ENCODE measurements around the gene GRAMD2B.
"Not testable (repeated sequence)": the region's sequence is repeated elsewhere in the genome, so short reads cannot be mapped to it uniquely, and the experiment has no call there.

Gene GRAMD2B

GRCh38 chr5:126422994-126423788 is at the start of gene GRAMD2B:
Gene GRAMD2B (plus strand): TSS chr5:126423409. CDS start chr5:126423607, 198 bp downstream.
- DNase-seq = no peak

GRCh38 chr5:126374109-126374416 is 49.1 kb upstream of the GRAMD2B start:
- DNase-seq = no peak

GRCh38 chr5:126376443-126376842 is 46.8 kb upstream of the GRAMD2B start:
- DNase-seq = no peak

DNA sequence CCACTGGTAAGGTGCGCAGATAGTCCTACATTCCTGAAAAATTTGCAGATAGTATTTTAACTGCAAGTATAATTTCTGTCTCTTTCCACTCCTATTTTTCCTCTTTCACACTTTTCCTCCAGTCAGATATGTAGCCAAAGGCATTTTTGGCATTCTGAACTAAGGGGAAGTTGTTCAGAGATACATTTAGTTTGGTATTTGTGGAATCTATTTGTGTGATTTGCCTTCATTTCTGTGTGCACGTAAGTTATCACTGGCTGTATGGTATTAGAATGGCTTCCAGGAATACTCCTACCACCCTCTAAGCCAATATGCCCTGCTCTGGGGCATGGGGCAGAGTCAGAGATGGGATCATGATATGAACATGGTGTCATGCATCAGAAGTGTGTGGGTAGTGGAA is 45.8 kb upstream of the GRAMD2B start:
- no peak for DNase-seq

- not testable (repeated sequence) for DNase-seq
These were observed 42.9 kb upstream of the GRAMD2B start for GRCh38 chr5:126380316-126380715.

DNA sequence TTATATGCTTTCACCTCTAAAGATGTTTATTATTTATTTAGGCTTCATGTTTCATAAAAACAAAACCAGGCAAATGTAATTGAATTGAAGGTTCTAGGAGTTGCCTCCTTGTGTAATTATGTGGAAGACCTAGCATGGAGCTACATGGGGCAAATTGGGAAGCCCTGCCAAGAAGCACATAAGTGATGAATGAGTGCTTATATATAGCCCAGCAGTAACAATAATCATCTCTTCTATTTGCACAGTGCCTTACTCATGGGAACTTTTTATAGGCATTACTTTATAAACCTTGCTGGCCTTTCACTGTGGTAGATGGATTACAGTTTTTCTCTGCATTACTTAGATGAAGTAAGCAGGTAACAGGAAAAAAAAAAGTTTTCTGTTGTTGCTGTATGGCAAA is 40.0 kb upstream of the GRAMD2B start:
- DNase-seq = no peak

DNA sequence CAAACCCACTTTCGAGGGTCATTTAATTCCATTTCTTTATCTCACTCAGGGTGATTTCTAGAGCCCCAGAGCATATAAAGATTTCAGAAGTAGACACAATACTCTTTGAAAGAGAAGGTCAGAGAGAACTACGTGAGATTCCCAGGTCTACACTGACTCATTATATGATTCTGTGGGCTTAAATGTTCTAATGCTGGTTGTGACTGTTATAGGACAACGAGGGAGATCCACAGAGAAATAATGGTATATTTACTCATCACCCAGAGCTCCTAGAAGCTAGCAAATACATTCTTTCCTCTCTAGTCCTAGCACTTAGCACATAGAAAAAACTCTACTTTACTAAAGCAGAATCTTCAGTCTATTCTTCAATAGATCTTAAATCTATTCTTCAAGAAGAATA is 39.4 kb upstream of the GRAMD2B start:
- DNase-seq = no peak

DNA sequence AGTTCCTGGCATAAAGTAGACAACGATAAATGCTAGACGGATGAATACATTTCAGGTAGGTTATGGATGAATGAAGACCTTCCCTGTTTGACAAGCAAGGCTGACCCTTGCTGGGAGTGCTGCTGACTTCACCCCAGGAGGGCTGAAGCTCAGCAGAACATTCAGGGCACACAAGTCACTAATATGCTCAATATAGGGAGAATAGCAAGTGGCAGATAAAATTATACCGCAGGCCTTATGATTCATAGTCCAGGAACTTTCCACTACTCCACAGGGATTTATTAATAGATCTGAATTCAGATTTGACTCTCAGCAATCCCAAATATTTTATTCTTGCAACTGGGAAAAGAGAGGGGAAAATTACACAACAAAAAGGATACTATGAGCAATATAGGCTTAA is 38.2 kb upstream of the GRAMD2B start:
- DNase-seq = no peak

DNA sequence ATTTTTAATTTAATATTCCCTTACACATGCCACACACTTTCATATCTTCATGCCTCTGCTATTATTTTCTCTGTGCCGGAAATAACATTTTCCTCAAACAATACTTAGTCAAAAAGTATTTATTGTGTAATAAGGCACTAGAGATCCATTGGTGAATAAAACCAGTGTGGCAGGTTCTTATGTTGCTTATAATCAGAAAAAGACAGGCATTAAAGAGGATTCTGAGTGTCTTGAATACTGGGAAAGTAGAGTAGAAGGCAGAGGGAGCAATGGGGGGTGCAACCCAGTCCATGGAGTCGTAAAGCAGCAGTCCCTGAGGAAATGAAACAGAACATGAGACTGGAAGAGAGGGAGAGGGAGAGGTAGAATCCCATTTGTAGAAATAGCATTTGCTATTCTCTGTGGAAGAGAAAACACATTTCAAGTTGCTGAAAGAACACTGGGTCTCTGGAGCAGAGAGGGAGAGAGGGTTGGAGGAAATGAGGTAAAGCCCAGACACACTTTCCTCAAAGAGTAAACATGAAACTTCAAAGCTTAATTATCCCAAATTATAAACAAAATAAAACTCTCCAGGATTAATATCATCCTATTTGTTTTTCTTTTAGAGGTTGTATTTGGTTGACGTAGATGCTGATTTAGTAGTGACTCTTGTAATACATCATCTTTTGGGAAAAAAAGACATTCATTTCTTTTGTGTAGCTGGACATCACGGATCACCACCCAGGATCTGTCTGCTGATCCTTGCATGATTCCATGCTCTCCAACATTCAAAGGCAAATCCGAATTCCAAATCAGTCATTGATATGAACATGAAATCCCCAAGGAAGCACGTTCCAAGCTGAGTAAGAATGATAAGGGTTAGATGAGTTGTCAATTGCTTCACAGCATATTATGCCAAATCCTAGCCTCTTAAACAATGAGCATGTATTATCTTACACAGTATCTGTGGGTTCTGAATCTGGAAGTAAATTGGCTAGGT is 37.4 kb upstream of the GRAMD2B start:
- DNase-seq = no peak

GRCh38 chr5:126389179-126389578 is 34.0 kb upstream of the GRAMD2B start:
- no peak for DNase-seq

DNA sequence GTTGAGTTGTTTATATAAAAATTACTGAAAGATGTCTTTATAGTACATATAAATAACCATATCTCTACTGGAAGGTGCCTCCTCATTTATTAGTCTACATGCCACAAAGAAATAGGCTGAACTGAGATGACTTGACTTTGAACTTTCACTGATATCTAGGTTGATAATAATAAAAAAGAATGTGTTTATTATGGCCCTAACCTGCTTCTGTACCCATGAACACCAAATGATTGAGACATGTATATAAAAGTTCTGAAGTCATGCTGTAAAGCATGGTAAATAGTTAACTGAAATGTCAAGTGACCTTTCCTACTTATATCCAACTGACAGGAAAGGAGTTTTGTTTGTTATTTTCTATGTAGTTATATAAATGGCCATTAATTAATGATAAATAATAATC is 33.2 kb upstream of the GRAMD2B start:
- DNase-seq = no peak

GRCh38 chr5:126391386-126391785 is 31.8 kb upstream of the GRAMD2B start:
- no peak for DNase-seq

DNA sequence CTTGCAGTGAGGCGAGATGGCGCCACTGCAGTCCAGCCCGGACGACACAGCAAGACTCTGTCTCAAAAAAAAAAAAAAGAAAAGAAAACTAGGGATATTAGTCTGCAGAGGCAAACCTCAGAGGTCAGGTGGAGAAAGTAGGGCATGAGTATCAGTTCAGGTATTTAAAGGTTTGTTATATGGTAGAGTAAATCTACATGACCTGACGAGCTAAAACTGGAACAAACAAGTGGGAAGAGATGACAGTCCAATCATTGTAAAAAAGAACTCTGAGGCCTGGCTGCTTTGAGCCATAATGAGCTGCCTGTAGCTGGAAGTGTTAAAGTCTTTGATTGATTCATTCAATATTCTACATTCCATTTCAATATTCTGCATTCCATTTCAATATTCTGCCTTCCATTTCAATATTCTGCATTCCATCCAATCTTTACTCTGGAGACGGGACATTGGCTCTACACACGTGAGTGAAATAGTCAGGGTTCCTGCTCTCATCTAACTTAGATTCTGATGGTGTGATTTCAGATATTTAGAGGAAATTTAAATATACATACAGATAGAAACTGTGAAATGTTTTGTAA is 28.9 kb upstream of the GRAMD2B start:
- DNase-seq = no peak

- DNase-seq = no peak
These were observed 28.0 kb upstream of the GRAMD2B start for GRCh38 chr5:126395198-126395597.

DNA sequence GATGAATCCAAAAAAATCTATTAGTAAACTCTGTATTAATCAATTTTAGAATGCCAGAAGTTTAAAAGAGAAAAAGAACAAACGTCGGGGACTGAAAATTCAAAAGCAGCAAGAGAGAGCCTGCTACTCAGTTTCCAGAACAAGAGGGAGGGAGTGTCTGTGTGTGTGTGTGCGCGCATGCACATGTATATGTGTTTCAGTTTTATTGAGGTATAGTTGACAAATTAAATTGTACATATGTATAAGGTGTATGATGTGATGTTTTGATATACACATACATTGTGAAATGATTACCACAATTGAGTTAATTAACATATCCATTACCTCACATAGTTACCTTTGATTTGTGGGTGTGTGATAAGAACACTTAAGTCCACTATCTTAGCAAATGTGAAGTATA is 27.6 kb upstream of the GRAMD2B start:
- no peak for DNase-seq

GRCh38 chr5:126396721-126397120 is 26.5 kb upstream of the GRAMD2B start:
- not testable (repeated sequence) for DNase-seq

GRCh38 chr5:126398791-126399190 is 24.4 kb upstream of the GRAMD2B start:
- no peak for DNase-seq

- no peak for DNase-seq
These were observed 22.5 kb upstream of the GRAMD2B start for GRCh38 chr5:126400621-126401251.

- DNase-seq = no peak
These were observed 20.3 kb upstream of the GRAMD2B start for GRCh38 chr5:126402621-126403555.

DNA sequence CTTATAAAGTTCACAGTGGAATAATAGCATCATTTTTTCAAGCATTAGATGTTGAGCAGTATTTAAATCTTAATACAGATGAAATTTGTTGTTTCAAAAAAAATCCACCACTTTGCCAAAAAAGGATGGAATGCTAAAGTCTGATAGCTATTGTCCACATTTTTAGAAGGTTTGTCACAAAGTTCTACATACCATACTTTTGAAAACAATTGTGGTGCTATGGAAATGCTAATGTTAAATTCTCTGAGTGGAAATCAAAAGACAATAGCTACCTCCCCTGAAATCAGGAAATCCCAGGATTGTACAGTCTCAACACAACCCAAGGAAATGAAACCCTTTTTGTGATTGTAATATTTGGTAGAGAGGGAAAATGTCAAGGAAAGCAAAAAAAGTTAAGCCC is 19.3 kb upstream of the GRAMD2B start:
- no peak for DNase-seq

DNA sequence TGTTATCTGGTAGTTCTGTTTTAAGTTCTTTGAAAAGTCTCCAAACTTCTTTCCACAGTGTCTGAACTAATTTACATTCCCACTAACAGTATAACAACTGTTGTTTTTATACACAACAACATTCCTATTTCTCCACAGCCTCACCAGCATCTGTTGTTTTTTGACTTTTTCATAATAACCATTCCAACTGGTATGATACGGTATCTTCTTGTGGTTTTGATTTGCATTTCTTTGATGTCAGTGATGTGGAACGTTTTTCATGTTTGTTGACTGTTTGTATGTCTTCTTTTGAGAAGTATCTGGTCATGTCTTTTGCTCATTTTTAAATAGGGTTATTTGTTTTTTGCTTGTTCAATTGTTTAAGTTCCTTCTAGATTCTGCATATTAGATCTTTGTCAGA is 12.6 kb upstream of the GRAMD2B start:
- DNase-seq = no peak

- DNase-seq = no peak
These were observed 9.4 kb upstream of the GRAMD2B start for GRCh38 chr5:126413856-126414255.
